ENCODE measurements around the gene SOCS6.

- TF ChIP-seq POLR2A (IDR thresholded peaks at IDR 0.05) (no peak), CTCF (IDR thresholded peaks at IDR 0.05) (no peak), POLR2AphosphoS5 (IDR thresholded peaks at IDR 0.05) (no peak)
Measured at GRCh38 chr18:70243131-70243929, 45.5 kb upstream of the SOCS6 start.

All from breast epithelium (tissue), 3 donors.